HG03066 (cell line): ENCODE measurements around the gene TERB1.

Source experiments
- ATAC-seq: cut with Tn5 transposase; IDR thresholded peaks from one replicate; pipeline ENCODE4 v1.9.1; 2021; ENCODE audit warnings: low read depth; ENCODE audit not compliant: unreplicated experiment

Gene TERB1

DNA sequence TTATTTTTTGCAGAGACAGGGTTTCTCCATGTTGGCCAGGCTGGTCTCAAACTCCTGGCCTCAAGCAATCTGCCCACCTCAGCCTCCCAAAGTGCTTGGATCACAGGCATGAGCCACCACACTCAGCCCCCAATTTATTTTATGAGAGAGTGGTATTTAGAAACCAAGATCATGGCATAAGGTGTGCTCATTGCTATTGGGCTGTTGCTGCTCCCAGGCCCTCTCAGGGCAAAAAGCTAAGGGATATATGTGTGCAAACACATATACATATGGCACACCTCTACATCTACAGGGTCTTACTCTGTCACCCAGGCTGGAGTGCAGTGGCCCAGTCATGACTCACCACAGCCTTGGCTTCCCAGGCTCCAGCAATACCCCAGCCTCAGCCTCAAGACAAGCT is 89.8 kb downstream of the TERB1 start:
- ATAC-seq = no peak

DNA sequence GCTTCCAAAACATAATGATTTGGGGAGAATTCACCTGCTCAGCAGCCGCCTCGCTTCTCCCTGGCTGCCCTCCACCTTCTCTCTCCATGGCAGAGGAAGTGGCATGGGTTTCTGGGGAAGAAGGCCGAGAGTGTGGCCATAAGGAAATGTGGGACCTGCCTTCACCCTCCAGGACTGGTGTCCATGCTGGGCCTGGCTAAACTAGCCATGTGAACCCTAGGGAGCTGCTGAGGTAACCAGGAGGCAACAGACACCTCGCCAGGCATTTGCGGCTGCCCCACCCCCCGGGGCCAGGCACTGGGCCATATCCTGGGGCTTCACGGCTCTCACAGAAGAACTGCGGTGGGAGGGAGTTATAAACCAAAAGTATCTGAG is 94.9 kb downstream of the TERB1 start:
- no peak for ATAC-seq

DNA sequence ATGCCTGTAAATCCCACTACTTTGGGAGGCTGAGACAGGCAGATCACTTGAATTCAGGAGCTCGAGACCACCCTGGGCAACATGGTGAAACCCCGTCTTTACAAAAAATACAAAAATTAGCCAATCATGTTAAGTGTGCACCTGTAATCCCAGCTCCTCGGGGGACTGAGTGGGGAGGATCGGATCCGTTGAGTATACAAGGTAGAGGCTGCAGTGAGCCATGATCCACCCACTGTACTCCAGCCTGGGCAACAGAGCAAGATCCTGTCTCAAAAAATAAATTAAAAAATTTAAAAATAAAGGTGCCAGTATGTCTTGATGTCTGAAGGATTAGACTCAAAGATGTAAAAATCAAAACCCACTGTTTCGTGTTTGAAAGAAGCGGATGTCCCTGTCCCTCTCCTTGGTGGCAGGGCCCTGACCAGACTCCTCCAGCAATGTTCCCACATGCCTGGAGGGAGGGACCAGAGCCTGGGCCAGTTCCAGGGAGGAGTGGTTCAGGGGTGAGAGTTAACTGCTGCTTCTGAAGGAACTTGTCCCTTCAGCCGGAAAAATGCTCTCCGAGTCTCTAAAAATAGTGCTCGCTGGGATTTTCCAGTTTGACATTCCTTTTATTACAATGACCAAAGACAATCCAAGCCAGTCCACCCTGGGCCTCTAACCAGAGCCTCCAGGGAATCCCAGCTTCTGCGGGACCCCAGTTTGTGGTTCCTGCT is 95.4 kb downstream of the TERB1 start:
- no peak for ATAC-seq
